Right lung (tissue), 10 donors: ENCODE data around the gene ARID2. TPM values are rescaled to one million over a fixed set of nuclear protein-coding genes. Genes with fewer than 3 reads are reported as not detected.

ENCODE experiments used
- DNase-seq, 2 donors: peaks; one replicate each; pipeline ENCODE4 v3.0.0-alpha.2; 2013
- long read RNA-seq, 8 donors: transcript quantifications; one replicate each; lab custom pipeline, GENCODE V29; 2026
- polyA plus RNA-seq, 5 donors: library from polyadenylated mRNA; unstranded; fragments of 120-200 nt; gene quantifications; one replicate each; pipeline versions ENCODE4 v1.2.1 to v1.2.3, GENCODE V29; 2013; ENCODE audit warnings: inconsistent platforms in 1 of 5, low replicate concordance in 1 of 5; ENCODE audit not compliant: insufficient read length in 5 of 5, insufficient read depth in 1 of 5

The ARID2 gene
- polyA plus RNA-seq, result 10 to 100 TPM; 19.2 to 37.1 (median 34.3) TPM
- long read RNA-seq, donor 1, partial matches to known transcripts, result 5 of 8 reads
- long read RNA-seq, donor 1, other reads (novel, unspliced or antisense), result 0 of 8 reads
- long read RNA-seq, donor 2, partial matches to known transcripts, result 31 of 31 reads
- long read RNA-seq, donor 2, other reads (novel, unspliced or antisense), result 0 of 31 reads
- long read RNA-seq, donor 3, partial matches to known transcripts, result 6 of 7 reads
- long read RNA-seq, donor 3, other reads (novel, unspliced or antisense), result 0 of 7 reads
- long read RNA-seq, donor 4, partial matches to known transcripts, result 5 of 5 reads
- long read RNA-seq, donor 4, other reads (novel, unspliced or antisense), result 0 of 5 reads
- long read RNA-seq, donor 5, full-length matches to known transcripts, result 1 of 1 reads
- long read RNA-seq, donor 5, partial matches to known transcripts, result 0 of 1 reads
- long read RNA-seq, donor 5, other reads (novel, unspliced or antisense), result 0 of 1 reads
- long read RNA-seq, donor 6, result 0 reads
- long read RNA-seq, donor 7, result 0 reads
- long read RNA-seq, donor 8, partial matches to known transcripts, result 15 of 15 reads
- long read RNA-seq, donor 8, other reads (novel, unspliced or antisense), result 0 of 15 reads

- peak; percentile 76 to 82 for DNase-seq
Observed at GRCh38 chr12:45729233-45730083, at the start of gene ARID2. ARID2 (plus strand) TSS chr12:45729706; CDS start chr12:45729837, 131 bp downstream.

GRCh38 chr12:45680362-45680761 is 49.1 kb upstream of the ARID2 start:
- DNase-seq, result no peak

- no peak for DNase-seq
Observed at GRCh38 chr12:45681465-45681864, 48.0 kb upstream of the ARID2 start.

GRCh38 chr12:45685680-45686079 is 43.8 kb upstream of the ARID2 start:
- no peak for DNase-seq

- no peak for DNase-seq
Observed at GRCh38 chr12:45687081-45688015, 42.2 kb upstream of the ARID2 start.

GRCh38 chr12:45688183-45688582 is 41.3 kb upstream of the ARID2 start:
- DNase-seq, result no peak

GRCh38 chr12:45695035-45695434 is 34.5 kb upstream of the ARID2 start:
- no peak for DNase-seq

- no peak for DNase-seq
Observed at GRCh38 chr12:45695606-45696005, 33.9 kb upstream of the ARID2 start.

GRCh38 chr12:45696049-45696448 is 33.5 kb upstream of the ARID2 start:
- no peak for DNase-seq

- DNase-seq, result no peak
Observed at GRCh38 chr12:45697371-45697770, 32.1 kb upstream of the ARID2 start.

GRCh38 chr12:45701296-45701695 is 28.2 kb upstream of the ARID2 start:
- no peak for DNase-seq

- no peak for DNase-seq
Observed at GRCh38 chr12:45703942-45704341, 25.6 kb upstream of the ARID2 start.

GRCh38 chr12:45704968-45705367 is 24.5 kb upstream of the ARID2 start:
- DNase-seq, result no peak

GRCh38 chr12:45705404-45705803 is 24.1 kb upstream of the ARID2 start:
- DNase-seq, result no peak

- no peak for DNase-seq
Observed at GRCh38 chr12:45707241-45707857, 22.2 kb upstream of the ARID2 start.

GRCh38 chr12:45708363-45708762 is 21.1 kb upstream of the ARID2 start:
- no peak for DNase-seq

- no peak for DNase-seq
Observed at GRCh38 chr12:45708901-45709300, 20.6 kb upstream of the ARID2 start.

- no peak for DNase-seq
Observed at GRCh38 chr12:45712319-45712718, 17.2 kb upstream of the ARID2 start.

- DNase-seq, result no peak
Observed at GRCh38 chr12:45713078-45713477, 16.4 kb upstream of the ARID2 start.

GRCh38 chr12:45718306-45718705 is 11.2 kb upstream of the ARID2 start:
- DNase-seq, result no peak

- DNase-seq, result no peak
Observed at GRCh38 chr12:45720069-45720468, 9.4 kb upstream of the ARID2 start.
